Panc1 (cell line): ENCODE results near the gene SSTR5. TPM values are rescaled to one million over a fixed set of nuclear protein-coding genes. Genes with fewer than 3 reads are reported as not detected.

Experiments used
- ATAC-seq: fragments of 200-7000 bp; cut with Tn5 transposase; 2 replicates; pipeline ENCODE4 v1.9.1; 2020; ENCODE audit warnings: mild to moderate bottlenecking, moderate library complexity
- BruUV-seq: library from RNA; stranded (reverse); fragments of 400-500 nt; replicated peaks from 2 replicates; lab custom pipeline; 2021; lab: Mats Ljungman, UMichigan
- CTCF ChIA-PET: fragments of 300-600 bp; sonication (Branson Sonifier 250); formaldehyde crosslinking; loops from one replicate; lab custom pipeline; 2022; ENCODE audit warnings: antibody characterized with exemption; lab: Charles Lee
- POLR2A ChIA-PET: fragments of 300-600 bp; sonication (Branson Sonifier 250); formaldehyde crosslinking; loops from one replicate; lab custom pipeline; 2022; ENCODE audit warnings: antibody characterized with exemption; lab: Charles Lee
- DNase-seq: peaks from one replicate; pipeline ENCODE4 v3.0.0-alpha.2; 2010; ENCODE audit warnings: low read depth, low spot score
- H3K27ac ChIP-seq: 2 replicates; pipeline ENCODE4 v1.5.1; 2011; ENCODE audit warnings: mild to moderate bottlenecking, low read length, inconsistent platforms
- H3K27me3 ChIP-seq: fragments of 200-500 bp; sonication (Bioruptor generic); 2 replicates; pipeline ENCODE4 v1.6.0; 2014; ENCODE audit warnings: low read length, inconsistent platforms; ENCODE audit not compliant: control insufficient read depth, insufficient read depth
- H3K36me3 ChIP-seq: fragments of 200-500 bp; sonication (Bioruptor generic); 2 replicates; pipeline ENCODE4 v1.5.1; 2014; ENCODE audit warnings: inconsistent platforms, mild to moderate bottlenecking, low read length, moderate library complexity; ENCODE audit not compliant: control insufficient read depth, insufficient read depth
- H3K4me1 ChIP-seq: 2 replicates; pipeline ENCODE4 v1.5.1; 2011; ENCODE audit warnings: inconsistent platforms, mild to moderate bottlenecking, low read length, moderate library complexity; ENCODE audit not compliant: control insufficient read depth, insufficient read depth
- H3K4me3 ChIP-seq, 2 experiments: 2 replicates each; pipeline ENCODE4 v1.5.1; 2011 to 2012; ENCODE audit warnings: low read depth in 2 of 2, low read length in 2 of 2, mild to moderate bottlenecking in 2 of 2, inconsistent platforms in 1 of 2, moderate library complexity in 1 of 2
- H3K9me3 ChIP-seq: fragments of 200-500 bp; sonication (Bioruptor generic); 2 replicates; pipeline ENCODE4 v1.5.1; 2014; ENCODE audit warnings: low read depth, mild to moderate bottlenecking, inconsistent platforms, low read length, moderate library complexity; ENCODE audit not compliant: control insufficient read depth, insufficient read depth
- CTCF ChIP-seq: fragments of 450-650 bp; IDR thresholded peaks from 2 replicates; pipeline ENCODE4 v1.5.1; 2017; ENCODE audit warnings: mild to moderate bottlenecking
- POLR2AphosphoS5 ChIP-seq: IDR thresholded peaks from 2 replicates; pipeline ENCODE4 v1.6.1; 2012; ENCODE audit warnings: mild to moderate bottlenecking, low read depth, low read length, moderate library complexity
- REST ChIP-seq, 2 experiments: IDR thresholded peaks; 2 replicates each; pipeline ENCODE4 v1.6.1; 2011 to 2012; ENCODE audit warnings: low read depth in 2 of 2, control low read depth in 1 of 2, low read length in 1 of 2, mild to moderate bottlenecking in 1 of 2, moderate library complexity in 1 of 2; ENCODE audit not compliant: insufficient read depth in 1 of 2
- SIN3A ChIP-seq: IDR thresholded peaks from 2 replicates; pipeline ENCODE4 v1.6.1; 2012; ENCODE audit warnings: low read depth, mild to moderate bottlenecking, low read length, moderate library complexity, borderline replicate concordance; ENCODE audit not compliant: insufficient read depth
- TCF7L2 ChIP-seq: IDR thresholded peaks from 2 replicates; pipeline ENCODE4 v1.6.1; 2011; ENCODE audit warnings: mild to moderate bottlenecking, low read depth, low read length, inconsistent platforms
- in situ Hi-C: cut with HindIII; loops from 2 replicates; pipeline ENCODE4 v1.10.0; 2016; ENCODE audit warnings: low sequenced_read_pairs, low pct_unique_long_range_greater_than_20kb
- intact Hi-C: fragments of 100-400 bp; cut with micrococcal nuclease; formaldehyde crosslinking; loops from one replicate; pipeline ENCODE4 v1.10.0; 2022; ENCODE audit not compliant: unreplicated experiment
- total RNA-seq: library from RNA; stranded (reverse); gene quantifications from one replicate; pipeline ENCODE4 v1.2.1, GENCODE V29; 2021; ENCODE audit not compliant: unreplicated experiment

Gene SSTR5
- total RNA-seq, 1 experiment from 2014 or later: 2.8 TPM

GRCh38 chr16:1049113-1049975, 23.2 kb upstream of the SSTR5 start:
- peaks cover 15% of the 10 kb centered on the region; the same call in 1 of the 2 replicates for H3K4me1 ChIP-seq
- ChIA-PET CTCF (interaction anchor here (0.7 kb wide), 1 partner anchor 160 kb away, joined by 3 read pairs; no protein-coding TSS in a partner anchor), POLR2A (no interaction called here)
- H3K27ac ChIP-seq: 0 out of 2 replicates have a peak overlapping the region, but pooled peaks have one; percentile 12
- intact Hi-C loops (no loop called here), in situ Hi-C loops (no loop called here)
- BruUV-seq: no TSS peak
- TF ChIP-seq CTCF (no peak), TCF7L2 (no peak), SIN3A (no peak), REST (IDR thresholded peaks at IDR 0.05; ENCODE audit: insufficient read depth in 1 of 2, low read depth in 2 of 2, low read length in 1 of 2) (no peak), POLR2AphosphoS5 (no peak)
- H3K27me3 ChIP-seq: no peaks in the 10 kb centered on the region
- ATAC-seq: no peak
- DNase-seq: no peak
- no peaks in the 10 kb centered on the region for H3K36me3 ChIP-seq
- no peak overlapping the region for H3K4me3 ChIP-seq
- no peaks in the 10 kb centered on the region for H3K9me3 ChIP-seq

- Histone ChIP-seq H3K27me3 (no peaks in the 10 kb centered on the region), H3K4me3 (no peak overlapping the region), H3K27ac (no peak overlapping the region), H3K36me3 (no peaks in the 10 kb centered on the region), H3K9me3 (no peaks in the 10 kb centered on the region), H3K4me1 (peaks cover 15% of the 10 kb centered on the region; the same call in 1 of the 2 replicates)
- CTCF ChIA-PET: interaction anchor here (0.7 kb wide), 1 partner anchor 160 kb away, joined by 3 read pairs; no protein-coding TSS in a partner anchor
- no TSS peak for BruUV-seq
- intact Hi-C loops: no loop called here
- TF ChIP-seq SIN3A (no peak), POLR2AphosphoS5 (no peak), TCF7L2 (no peak), REST (IDR thresholded peaks at IDR 0.05; ENCODE audit: insufficient read depth in 1 of 2, low read depth in 2 of 2, low read length in 1 of 2) (no peak), CTCF (no peak)
- POLR2A ChIA-PET: no interaction called here
- in situ Hi-C loops: no loop called here
- ATAC-seq: no peak
- DNase-seq: no peak
Observed at GRCh38 chr16:1049976-1050247, 22.6 kb upstream of the SSTR5 start.
